Measurements from ENCODE around the gene MAMDC2.
"Not testable (repeated sequence)": the region's sequence is repeated elsewhere in the genome, so short reads cannot be mapped to it uniquely, and the experiment has no call there.

The MAMDC2 gene

GRCh38 chr9:70036641-70037040 is 7.0 kb upstream of the MAMDC2 start:
- DNase-seq (ENCODE audit: low read depth in 2 of 2) = no peak

- not testable (repeated sequence) for DNase-seq (ENCODE audit: low read depth in 2 of 2)
These were observed 5.5 kb upstream of the MAMDC2 start for GRCh38 chr9:70038171-70038621.

GRCh38 chr9:70040376-70040903 is 3.2 kb upstream of the MAMDC2 start:
- DNase-seq (ENCODE audit: low read depth in 2 of 2) = no peak

- DNase-seq (ENCODE audit: low read depth in 2 of 2) = no peak
These were observed 1.0 kb upstream of the MAMDC2 start for GRCh38 chr9:70042461-70043215.

GRCh38 chr9:70043285-70043684 is 363 bp upstream of the MAMDC2 start:
- no peak for DNase-seq (ENCODE audit: low read depth in 2 of 2)

GRCh38 chr9:70044490-70045307 is 1.1 kb downstream of the MAMDC2 start:
- no peak for DNase-seq (ENCODE audit: low read depth in 2 of 2)

GRCh38 chr9:70045452-70045851 is 1.8 kb downstream of the MAMDC2 start:
- DNase-seq (ENCODE audit: low read depth in 2 of 2) = no peak

- DNase-seq (ENCODE audit: low read depth in 2 of 2) = no peak
These were observed 2.8 kb downstream of the MAMDC2 start for GRCh38 chr9:70046274-70047070.

GRCh38 chr9:70049236-70049635 is 5.6 kb downstream of the MAMDC2 start:
- no peak for DNase-seq (ENCODE audit: low read depth in 2 of 2)

- no peak for DNase-seq (ENCODE audit: low read depth in 2 of 2)
These were observed 6.1 kb downstream of the MAMDC2 start for GRCh38 chr9:70049672-70050271.

- no peak for DNase-seq (ENCODE audit: low read depth in 2 of 2)
These were observed 9.1 kb downstream of the MAMDC2 start for GRCh38 chr9:70052768-70053167.

- no peak for DNase-seq (ENCODE audit: low read depth in 2 of 2)
These were observed 10.2 kb downstream of the MAMDC2 start for GRCh38 chr9:70053864-70054263.

- no peak for DNase-seq (ENCODE audit: low read depth in 2 of 2)
These were observed 10.9 kb downstream of the MAMDC2 start for GRCh38 chr9:70054521-70054920.

- no peak for DNase-seq (ENCODE audit: low read depth in 2 of 2)
These were observed 12.0 kb downstream of the MAMDC2 start for GRCh38 chr9:70055406-70056210.

- no peak for DNase-seq (ENCODE audit: low read depth in 2 of 2)
These were observed 12.7 kb downstream of the MAMDC2 start for GRCh38 chr9:70056211-70056944.

GRCh38 chr9:70058569-70059116 is 15.0 kb downstream of the MAMDC2 start:
- no peak for DNase-seq (ENCODE audit: low read depth in 2 of 2)

GRCh38 chr9:70060148-70060882 is 16.7 kb downstream of the MAMDC2 start:
- DNase-seq (ENCODE audit: low read depth in 2 of 2) = no peak

GRCh38 chr9:70060883-70061507 is 17.3 kb downstream of the MAMDC2 start:
- DNase-seq (ENCODE audit: low read depth in 2 of 2) = no peak
